Measurements from ENCODE around the gene SDSL. TPM values are rescaled to one million over a fixed set of nuclear protein-coding genes. Genes with fewer than 3 reads are reported as not detected.

SDSL gene
- 6.8 and 7.0 TPM in 2 replicates for total RNA-seq

GRCh38 chr12:113422030-113422885 is at the start of gene SDSL:
SDSL (plus strand) TSS chr12:113422380; CDS start chr12:113427983, 5,603 bp downstream.

GRCh38 chr12:113403435-113404415 is 18.5 kb upstream of the SDSL start, which contains the start of gene SDS:
SDS (minus strand) TSS chr12:113403887; CDS start chr12:113399708, 4,179 bp downstream.

GRCh38 chr12:113471619-113472171 is 49.5 kb downstream of the SDSL start, which contains the start of gene LHX5:
LHX5 (minus strand) TSS chr12:113471871; CDS start chr12:113471498, 373 bp downstream.

Other genes with a start within 250 kb of the SDSL start
- 38.2 and 43.4 TPM in 2 replicates for gene DDX54, start 236.9 kb upstream of the SDSL start, total RNA-seq
- gene RITA1, start 236.7 kb upstream of the SDSL start, total RNA-seq: 14.9 and 15.0 TPM in 2 replicates
- gene TPCN1, start 200.9 kb upstream of the SDSL start, total RNA-seq: 5.2 and 10.2 TPM in 2 replicates
- gene SLC8B1, start 87.3 kb upstream of the SDSL start, total RNA-seq: 15.1 and 21.6 TPM in 2 replicates
- gene PLBD2, start 63.8 kb upstream of the SDSL start, total RNA-seq: 12.4 and 24.6 TPM in 2 replicates
- not detected in 2 replicates for gene SDS, start 18.5 kb upstream of the SDSL start, total RNA-seq
- not detected in 2 replicates for gene LHX5, start 49.5 kb downstream of the SDSL start, total RNA-seq

Measured in endothelial cell of coronary artery (primary cell).